Transverse colon (tissue), 4 donors: ENCODE measurements around the gene MEF2A. TPM values are rescaled to one million over a fixed set of nuclear protein-coding genes. Genes with fewer than 3 reads are reported as not detected.

Experiments
- DNase-seq: peaks from one replicate; pipeline ENCODE4 v3.0.0-alpha.2; 2019
- H3K27ac ChIP-seq, 4 donors: fragments of 200-600 bp; sonication (generic); 2 replicates each; pipeline ENCODE4 v1.5.1; 2016 to 2018; ENCODE audit warnings: inconsistent platforms in 4 of 4
- H3K27me3 ChIP-seq: fragments of 200-600 bp; sonication (generic); 2 replicates; pipeline ENCODE4 v1.5.1; 2017; ENCODE audit warnings: inconsistent platforms
- H3K36me3 ChIP-seq, 4 donors: fragments of 200-600 bp; sonication (generic); 2 replicates each; pipeline ENCODE4 v1.5.1; 2017 to 2019; ENCODE audit warnings: inconsistent platforms in 4 of 4
- H3K4me1 ChIP-seq, 4 donors: fragments of 200-600 bp; sonication (generic); 2 replicates each; pipeline ENCODE4 v1.5.1; 2017 to 2020; ENCODE audit warnings: inconsistent platforms in 4 of 4
- H3K4me3 ChIP-seq, 4 donors: fragments of 200-600 bp; sonication (generic); 1 replicate in 1 of 4; 2 replicates in 3 of 4; pipeline versions ENCODE4 v1.5.1 to v1.6.1; 2017 to 2019; ENCODE audit warnings: inconsistent platforms in 4 of 4
- H3K9me3 ChIP-seq, 2 donors: fragments of 200-600 bp; sonication (generic); 2 replicates each; pipeline ENCODE4 v1.5.1; 2017 to 2019; ENCODE audit warnings: inconsistent platforms in 2 of 2
- CTCF ChIP-seq, 5 experiments: fragments of 200-600 bp in 3 of 5; fragments of 450-650 bp in 2 of 5; sonication (generic) in 3 of 5; IDR thresholded peaks; 1 replicate in 2 of 5; 2 replicates in 3 of 5; pipeline ENCODE4 v1.5.1; 2016 to 2017; ENCODE audit warnings: antibody characterized with exemption in 5 of 5, inconsistent platforms in 3 of 5, mild to moderate bottlenecking in 2 of 5, moderate library complexity in 1 of 5
- EP300 ChIP-seq: sonication (generic); formaldehyde crosslinking; IDR thresholded peaks from one replicate; pipeline ENCODE4 v1.6.1; 2017; ENCODE audit warnings: antibody characterized with exemption, low read depth
- POLR2A ChIP-seq: fragments of 450-650 bp; IDR thresholded peaks from one replicate; pipeline ENCODE4 v1.6.1; 2016; ENCODE audit warnings: antibody characterized with exemption, mild to moderate bottlenecking, moderate library complexity
- POLR2AphosphoS5 ChIP-seq, 3 donors: sonication (generic); formaldehyde crosslinking; IDR thresholded peaks; one replicate each; pipeline ENCODE4 v1.6.1; 2016; ENCODE audit warnings: antibody characterized with exemption in 3 of 3
- WGBS, 2 donors: methylation state at CpG; one replicate each; pipeline ENCODE4 v1.1.5; 2018; ENCODE audit warnings: low coverage in 1 of 2; 5-methylcytosine and 5-hydroxymethylcytosine counted together
- in situ Hi-C, 4 donors: fragments of 200-750 bp; cut with MboI; loops; one replicate each; pipeline versions ENCODE4 v1.15.0 to v1.15.1; 2017; ENCODE audit warnings: low sequenced_read_pairs in 3 of 4, low pct_ligation_motif_present in 1 of 4, low pct_unique_long_range_greater_than_20kb in 1 of 4
- intact Hi-C: fragments of 100-400 bp; cut with DNase I; formaldehyde crosslinking; loops from one replicate; pipeline ENCODE4 v1.15.1; 2023; ENCODE audit warnings: low total_unique reads
- total RNA-seq, 4 donors: library from RNA; depleted of rRNA; stranded (reverse); fragments of >200 nt; gene quantifications; one replicate each; pipeline ENCODE4 v1.1.0, GENCODE V29; 2016

The MEF2A gene
- total RNA-seq, 4 donors from 2014 or later, result 37.4 to 62.5 (median 51.8) TPM

- Histone ChIP-seq H3K9me3 (no peaks in the 10 kb centered on the region), H3K36me3 (peaks cover 0 to 61% (median 19%) of the 10 kb centered on the region in 4 donors), H3K27me3 (no peaks in the 10 kb centered on the region), H3K4me3 (no peak overlapping the region), H3K4me1 (peaks cover 0 to 5% (median 0%) of the 10 kb centered on the region in 4 donors), H3K27ac (no peak overlapping the region)
- intact Hi-C loops, result no loop called here
- WGBS, 2 donors, result 90 to 93% methylated on average over 2 of the region's 2 CpGs
- TF ChIP-seq POLR2A (no peak), POLR2AphosphoS5 (IDR thresholded peaks at IDR 0.05) (no peak), CTCF (IDR thresholded peaks at IDR 0.05) (no peak), EP300 (no peak)
- no peak for DNase-seq
- in situ Hi-C loops, result no loop called here
These were observed 108.5 kb downstream of the MEF2A start for GRCh38 chr15:99674279-99674678.

DNA sequence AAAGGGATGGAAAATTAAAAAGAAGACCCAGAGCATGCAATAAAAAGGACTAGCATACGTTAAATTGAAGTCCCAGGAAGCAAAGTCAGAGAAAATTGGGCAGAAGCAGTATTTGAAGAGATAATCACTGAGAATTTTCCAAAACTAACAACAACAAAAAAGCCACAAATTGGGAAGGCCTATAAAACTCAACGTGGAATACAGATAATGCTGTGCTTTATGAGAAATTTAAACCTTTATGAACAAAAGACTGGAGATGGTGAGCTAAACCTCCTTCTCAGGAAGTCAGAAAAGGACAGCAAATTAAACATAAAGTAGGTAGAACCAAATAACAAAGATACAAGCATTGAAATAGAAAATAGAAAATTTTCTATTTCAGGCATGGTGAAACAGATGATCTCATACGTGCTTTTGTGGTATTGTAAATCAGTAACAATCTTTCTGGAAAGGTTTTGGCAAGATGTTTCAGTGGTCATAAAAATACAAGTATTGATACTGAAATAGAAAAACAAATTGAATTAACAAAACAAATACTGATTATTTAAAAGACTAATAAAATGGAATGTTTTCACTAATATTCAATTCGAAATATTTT lies 111.9 kb downstream of the MEF2A start:
- no peak overlapping the region for H3K4me3 ChIP-seq
- intact Hi-C loops (no loop called here), in situ Hi-C loops (no loop called here)
- peaks cover 0 to 7% (median 0%) of the 10 kb centered on the region in 4 donors for H3K4me1 ChIP-seq
- WGBS, 2 donors, result 74 to 79% methylated on average over 4 of the region's 4 CpGs
- TF ChIP-seq POLR2AphosphoS5 (IDR thresholded peaks at IDR 0.05) (no peak), CTCF (IDR thresholded peaks at IDR 0.05) (no peak), EP300 (no peak), POLR2A (no peak)
- peak overlapping the region in 2 of 4 donors; percentile 6 to 7 for H3K27ac ChIP-seq
- no peaks in the 10 kb centered on the region for H3K27me3 ChIP-seq
- no peaks in the 10 kb centered on the region for H3K9me3 ChIP-seq
- H3K36me3 ChIP-seq, result peaks cover 0 to 52% (median 12%) of the 10 kb centered on the region in 4 donors
- DNase-seq, result no peak

- no peaks in the 10 kb centered on the region for H3K27me3 ChIP-seq
- peaks cover 0 to 7% (median 0%) of the 10 kb centered on the region in 4 donors for H3K4me1 ChIP-seq
- TF ChIP-seq POLR2A (no peak), EP300 (no peak), POLR2AphosphoS5 (IDR thresholded peaks at IDR 0.05) (no peak), CTCF (IDR thresholded peaks at IDR 0.05) (no peak)
- in situ Hi-C loops, result no loop called here
- DNase-seq, result no peak
- no peak overlapping the region for H3K4me3 ChIP-seq
- no peak overlapping the region for H3K27ac ChIP-seq
- intact Hi-C loops, result no loop called here
- H3K36me3 ChIP-seq, result peaks cover 0 to 44% (median 5%) of the 10 kb centered on the region in 4 donors
- H3K9me3 ChIP-seq, result no peaks in the 10 kb centered on the region
These were observed 114.5 kb downstream of the MEF2A start for GRCh38 chr15:99680276-99680675.

DNA sequence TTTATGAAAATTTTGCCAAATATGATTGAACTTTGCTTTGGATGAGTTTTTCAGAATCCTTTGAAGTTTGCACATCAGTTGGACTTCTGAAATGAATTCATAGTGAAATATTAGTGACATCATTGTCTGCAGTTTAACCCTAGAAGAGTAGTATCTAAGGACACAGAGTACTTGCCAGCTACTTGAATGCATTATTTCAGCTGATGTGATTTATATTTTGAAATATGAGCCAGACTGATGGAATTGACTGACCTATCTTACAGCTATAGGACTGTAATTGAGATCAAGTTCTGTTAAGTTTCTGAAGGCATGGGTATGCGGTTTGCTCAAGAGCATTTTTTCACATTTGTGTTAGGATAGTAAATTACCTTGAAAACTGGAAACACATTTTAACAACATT lies 116.2 kb downstream of the MEF2A start:
- H3K4me1 ChIP-seq, result peaks cover 0 to 7% (median 0%) of the 10 kb centered on the region in 4 donors
- no peak overlapping the region for H3K4me3 ChIP-seq
- no peaks in the 10 kb centered on the region for H3K27me3 ChIP-seq
- intact Hi-C loops, result no loop called here
- H3K27ac ChIP-seq, result peak overlapping the region in 2 of 4 donors; percentile 4 to 9
- 88 to 100% methylated on average over 1 of the region's 1 CpG for WGBS, 2 donors
- H3K9me3 ChIP-seq, result no peaks in the 10 kb centered on the region
- TF ChIP-seq POLR2A (no peak), EP300 (no peak), CTCF (IDR thresholded peaks at IDR 0.05) (no peak), POLR2AphosphoS5 (IDR thresholded peaks at IDR 0.05) (no peak)
- in situ Hi-C loops, result no loop called here
- no peak for DNase-seq
- H3K36me3 ChIP-seq, result peaks cover 0 to 31% (median 2%) of the 10 kb centered on the region in 4 donors
